ENCODE results near the gene STX1A.

- no peak for TF ChIP-seq CTCF (IDR thresholded peaks at IDR 0.05)
- TF ChIP-seq POLR2A (IDR thresholded peaks at IDR 0.05; ENCODE audit: low read length), result no peak
Observed at GRCh38 chr7:73762659-73762999, 43.2 kb upstream of the STX1A start.

All from A549 (cell line).